ENCODE results near the gene PTPRH. TPM values are rescaled to one million over a fixed set of nuclear protein-coding genes. Genes with fewer than 3 reads are reported as not detected.

The PTPRH gene
- polyA plus RNA-seq, 1 donor from 2014 or later, result 0.54 TPM

DNA sequence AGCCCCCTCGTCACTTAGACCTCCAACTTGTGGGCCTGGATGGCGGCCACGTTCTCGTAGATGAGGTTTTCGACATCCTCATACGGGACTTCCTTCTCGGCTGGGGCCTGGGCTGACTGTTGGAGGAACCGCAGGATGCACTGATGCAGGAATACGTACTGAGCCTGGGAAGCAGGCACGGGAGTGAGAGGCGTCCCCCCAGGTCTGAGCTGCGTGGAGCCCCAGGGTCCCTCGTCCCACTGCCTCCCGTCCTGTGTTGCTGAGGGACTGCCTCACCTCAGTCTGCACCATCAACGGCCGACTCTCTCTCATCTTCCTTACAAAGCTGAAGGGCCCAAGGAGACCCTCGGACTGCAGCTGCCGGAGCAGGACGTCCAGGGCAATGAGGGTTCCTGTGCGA, 27.6 kb downstream of the PTPRH start:
- Histone ChIP-seq H3K27me3 (ENCODE audit: insufficient read depth, low read depth, low read length) (peaks cover 28% of the 10 kb centered on the region), H3K27ac (ENCODE audit: low read length) (no peak overlapping the region), H3K79me2 (replicated peaks; ENCODE audit: insufficient read depth, low read length) (peaks cover 4% of the 10 kb centered on the region), H3F3A (ENCODE audit: insufficient read depth, low read length, poor library complexity, severe bottlenecking) (no peaks in the 10 kb centered on the region), H3K4me2 (ENCODE audit: low read length) (no peak overlapping the region), H4K20me1 (ENCODE audit: insufficient read depth) (no peaks in the 10 kb centered on the region), H3K36me3 (ENCODE audit: insufficient read depth, low read length) (peaks cover 7% of the 10 kb centered on the region), H3K9me2 (ENCODE audit: insufficient read depth, low read length) (no peaks in the 10 kb centered on the region), H2AFZ (ENCODE audit: low read depth, low read length) (no peak overlapping the region), H3K9ac (ENCODE audit: low read length) (no peak overlapping the region), H3K4me3 (ENCODE audit: low read length) (no peak overlapping the region), H3K9me3 (ENCODE audit: low read length) (no peaks in the 10 kb centered on the region)
- TF ChIP-seq, protein P1, sequence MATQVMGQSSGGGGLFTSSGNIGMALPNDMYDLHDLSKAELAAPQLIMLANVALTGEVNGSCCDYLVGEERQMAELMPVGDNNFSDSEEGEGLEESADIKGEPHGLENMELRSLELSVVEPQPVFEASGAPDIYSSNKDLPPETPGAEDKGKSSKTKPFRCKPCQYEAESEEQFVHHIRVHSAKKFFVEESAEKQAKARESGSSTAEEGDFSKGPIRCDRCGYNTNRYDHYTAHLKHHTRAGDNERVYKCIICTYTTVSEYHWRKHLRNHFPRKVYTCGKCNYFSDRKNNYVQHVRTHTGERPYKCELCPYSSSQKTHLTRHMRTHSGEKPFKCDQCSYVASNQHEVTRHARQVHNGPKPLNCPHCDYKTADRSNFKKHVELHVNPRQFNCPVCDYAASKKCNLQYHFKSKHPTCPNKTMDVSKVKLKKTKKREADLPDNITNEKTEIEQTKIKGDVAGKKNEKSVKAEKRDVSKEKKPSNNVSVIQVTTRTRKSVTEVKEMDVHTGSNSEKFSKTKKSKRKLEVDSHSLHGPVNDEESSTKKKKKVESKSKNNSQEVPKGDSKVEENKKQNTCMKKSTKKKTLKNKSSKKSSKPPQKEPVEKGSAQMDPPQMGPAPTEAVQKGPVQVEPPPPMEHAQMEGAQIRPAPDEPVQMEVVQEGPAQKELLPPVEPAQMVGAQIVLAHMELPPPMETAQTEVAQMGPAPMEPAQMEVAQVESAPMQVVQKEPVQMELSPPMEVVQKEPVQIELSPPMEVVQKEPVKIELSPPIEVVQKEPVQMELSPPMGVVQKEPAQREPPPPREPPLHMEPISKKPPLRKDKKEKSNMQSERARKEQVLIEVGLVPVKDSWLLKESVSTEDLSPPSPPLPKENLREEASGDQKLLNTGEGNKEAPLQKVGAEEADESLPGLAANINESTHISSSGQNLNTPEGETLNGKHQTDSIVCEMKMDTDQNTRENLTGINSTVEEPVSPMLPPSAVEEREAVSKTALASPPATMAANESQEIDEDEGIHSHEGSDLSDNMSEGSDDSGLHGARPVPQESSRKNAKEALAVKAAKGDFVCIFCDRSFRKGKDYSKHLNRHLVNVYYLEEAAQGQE (IDR thresholded peaks at IDR 0.05; ENCODE audit: borderline replicate concordance), result no peak

DNA sequence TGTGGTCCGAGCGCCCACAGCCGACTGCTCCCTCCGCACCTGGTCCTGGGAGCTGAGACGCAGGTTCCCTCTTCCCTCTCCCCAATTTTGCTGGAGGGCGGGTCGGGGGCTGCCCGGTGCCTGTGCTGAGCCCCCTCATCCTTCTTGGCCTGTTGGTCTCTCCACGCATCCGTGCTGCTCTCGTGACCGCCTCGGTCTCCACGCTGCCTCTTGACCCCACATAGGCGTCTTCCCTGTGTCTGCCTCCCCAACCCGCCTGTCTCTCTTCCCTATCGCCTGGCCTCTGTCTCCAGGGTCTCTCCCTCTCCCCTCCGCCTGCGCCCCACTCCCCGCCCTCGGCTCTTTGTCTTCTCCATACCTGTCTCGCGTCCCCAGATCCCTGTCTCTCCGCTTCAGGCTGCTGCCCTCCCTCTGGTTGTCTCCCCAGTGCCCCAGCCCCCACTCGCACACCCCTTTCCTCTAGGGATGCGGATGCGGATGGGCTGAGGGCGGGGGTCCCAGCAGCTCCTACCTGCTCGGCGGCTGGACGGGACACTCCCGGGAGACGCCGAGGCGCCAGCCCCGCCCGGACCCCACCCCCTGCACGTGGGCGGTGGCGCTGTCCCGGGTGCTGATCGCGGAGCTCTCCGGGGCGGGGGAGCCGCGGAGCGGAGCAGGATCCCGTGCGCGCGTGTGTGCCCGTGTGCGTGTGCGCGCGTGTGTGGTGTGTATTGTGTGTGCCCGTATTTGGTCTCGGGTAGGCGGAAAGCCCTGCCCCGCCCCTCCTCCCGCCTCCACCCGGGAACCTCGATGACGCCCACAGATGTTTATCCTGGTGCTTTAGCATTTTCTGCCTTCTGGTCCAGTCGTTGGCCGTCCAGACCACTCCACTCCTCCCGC, 29.5 kb downstream of the PTPRH start, which contains the start of gene SYT5:
Gene SYT5, minus strand, starts transcription at position 684 of the 879 bp plus-strand sequence. CDS start 1,248 bp downstream, outside the sequence.
- TF ChIP-seq, protein P2, sequence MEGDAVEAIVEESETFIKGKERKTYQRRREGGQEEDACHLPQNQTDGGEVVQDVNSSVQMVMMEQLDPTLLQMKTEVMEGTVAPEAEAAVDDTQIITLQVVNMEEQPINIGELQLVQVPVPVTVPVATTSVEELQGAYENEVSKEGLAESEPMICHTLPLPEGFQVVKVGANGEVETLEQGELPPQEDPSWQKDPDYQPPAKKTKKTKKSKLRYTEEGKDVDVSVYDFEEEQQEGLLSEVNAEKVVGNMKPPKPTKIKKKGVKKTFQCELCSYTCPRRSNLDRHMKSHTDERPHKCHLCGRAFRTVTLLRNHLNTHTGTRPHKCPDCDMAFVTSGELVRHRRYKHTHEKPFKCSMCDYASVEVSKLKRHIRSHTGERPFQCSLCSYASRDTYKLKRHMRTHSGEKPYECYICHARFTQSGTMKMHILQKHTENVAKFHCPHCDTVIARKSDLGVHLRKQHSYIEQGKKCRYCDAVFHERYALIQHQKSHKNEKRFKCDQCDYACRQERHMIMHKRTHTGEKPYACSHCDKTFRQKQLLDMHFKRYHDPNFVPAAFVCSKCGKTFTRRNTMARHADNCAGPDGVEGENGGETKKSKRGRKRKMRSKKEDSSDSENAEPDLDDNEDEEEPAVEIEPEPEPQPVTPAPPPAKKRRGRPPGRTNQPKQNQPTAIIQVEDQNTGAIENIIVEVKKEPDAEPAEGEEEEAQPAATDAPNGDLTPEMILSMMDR (IDR thresholded peaks at IDR 0.05; ENCODE audit: poor library complexity, severe bottlenecking), result no peak
- TF ChIP-seq RAD21 (conservative IDR thresholded peaks at IDR 0.05) (no peak), EP300 (conservative IDR thresholded peaks at IDR 0.05; ENCODE audit: poor library complexity, severe bottlenecking) (no peak), POLR2AphosphoS5 (IDR thresholded peaks at IDR 0.05) (peak; percentile 66), EZH2 (IDR thresholded peaks at IDR 0.05; ENCODE audit: borderline replicate concordance, insufficient read depth, low read length, poor library complexity, severe bottlenecking) (no peak), MXI1 (conservative IDR thresholded peaks at IDR 0.05; ENCODE audit: poor library complexity, severe bottlenecking) (peak; percentile 49), SMC3 (conservative IDR thresholded peaks at IDR 0.05; ENCODE audit: poor library complexity) (no peak), TAF1 (IDR thresholded peaks at IDR 0.05; ENCODE audit: low read depth) (peak; percentile 38)
- TF ChIP-seq, protein P1 (IDR thresholded peaks at IDR 0.05; ENCODE audit: borderline replicate concordance), result peak; percentile 84
- Histone ChIP-seq H3K4me3 (ENCODE audit: low read length) (peak within 1 kb of the TSS; percentile 78), H3K36me3 (ENCODE audit: insufficient read depth, low read length) (peaks cover 7% of the 10 kb centered on the region), H3K27me3 (ENCODE audit: insufficient read depth, low read depth, low read length) (peaks cover 23% of the 10 kb centered on the region), H3K9me2 (ENCODE audit: insufficient read depth, low read length) (no peaks in the 10 kb centered on the region), H3K79me2 (replicated peaks; ENCODE audit: insufficient read depth, low read length) (peaks cover 4% of the 10 kb centered on the region), H3K27ac (ENCODE audit: low read length) (peak within 1 kb of the TSS; percentile 98), H4K20me1 (ENCODE audit: insufficient read depth) (no peaks in the 10 kb centered on the region), H3F3A (ENCODE audit: insufficient read depth, low read length, poor library complexity, severe bottlenecking) (no peaks in the 10 kb centered on the region), H3K4me2 (ENCODE audit: low read length) (peak within 1 kb of the TSS; percentile 69), H2AFZ (ENCODE audit: low read depth, low read length) (peak within 1 kb of the TSS; percentile 66), H3K9me3 (ENCODE audit: low read length) (no peaks in the 10 kb centered on the region), H3K9ac (ENCODE audit: low read length) (peak within 1 kb of the TSS; percentile 99)

All from neural cell (in vitro differentiated cells).